ENCODE measurements around the gene RAB40B.

Gene RAB40B

DNA sequence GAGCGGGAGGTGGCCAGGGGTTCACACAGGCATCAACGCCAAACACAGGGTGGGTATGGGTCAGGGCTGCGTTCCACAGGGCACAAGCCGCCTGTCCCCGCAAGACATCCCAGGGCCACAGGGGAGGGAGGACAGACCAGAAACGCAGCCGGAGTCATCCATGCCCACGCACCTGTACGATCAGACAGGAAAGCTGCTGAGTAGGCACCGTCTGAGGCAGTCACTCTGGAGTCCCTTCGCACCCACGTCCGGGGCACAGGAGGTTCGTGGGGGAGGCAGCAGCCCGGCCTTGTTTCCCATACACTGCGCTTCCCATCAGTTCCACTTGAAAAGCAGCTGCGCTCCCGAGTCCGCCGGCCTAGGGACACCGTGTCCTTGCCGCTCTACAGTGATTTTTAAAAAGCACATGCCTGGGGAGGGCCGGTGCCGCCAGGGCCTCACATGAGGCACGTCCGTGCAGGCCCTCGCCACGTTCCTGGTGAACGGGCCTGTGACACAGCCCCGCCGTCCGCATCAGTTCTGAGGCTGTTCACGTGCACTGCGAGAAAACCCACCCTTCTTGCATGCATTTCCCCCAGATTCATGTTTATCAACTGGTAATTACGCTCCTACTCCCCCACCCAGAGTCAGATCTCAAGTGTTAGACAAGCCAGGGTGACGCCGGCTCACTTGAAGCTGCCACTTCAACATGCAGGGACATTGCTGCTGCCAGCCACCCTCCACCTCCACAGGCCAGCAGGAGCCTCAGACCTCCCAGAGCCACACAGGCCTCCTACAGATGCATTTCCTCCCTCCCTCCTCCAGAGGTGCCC is 85.0 kb downstream of the RAB40B start (continued):
- TF ChIP-seq, protein P1, sequence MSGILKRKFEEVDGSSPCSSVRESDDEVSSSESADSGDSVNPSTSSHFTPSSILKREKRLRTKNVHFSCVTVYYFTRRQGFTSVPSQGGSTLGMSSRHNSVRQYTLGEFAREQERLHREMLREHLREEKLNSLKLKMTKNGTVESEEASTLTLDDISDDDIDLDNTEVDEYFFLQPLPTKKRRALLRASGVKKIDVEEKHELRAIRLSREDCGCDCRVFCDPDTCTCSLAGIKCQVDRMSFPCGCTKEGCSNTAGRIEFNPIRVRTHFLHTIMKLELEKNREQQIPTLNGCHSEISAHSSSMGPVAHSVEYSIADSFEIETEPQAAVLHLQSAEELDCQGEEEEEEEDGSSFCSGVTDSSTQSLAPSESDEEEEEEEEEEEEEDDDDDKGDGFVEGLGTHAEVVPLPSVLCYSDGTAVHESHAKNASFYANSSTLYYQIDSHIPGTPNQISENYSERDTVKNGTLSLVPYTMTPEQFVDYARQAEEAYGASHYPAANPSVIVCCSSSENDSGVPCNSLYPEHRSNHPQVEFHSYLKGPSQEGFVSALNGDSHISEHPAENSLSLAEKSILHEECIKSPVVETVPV (CRISPR knock-in tag; IDR thresholded peaks at IDR 0.05): no peak
- no peak for TF ChIP-seq ZNF565 (CRISPR knock-in tag; conservative IDR thresholded peaks at IDR 0.05; ENCODE audit: low read depth)

DNA sequence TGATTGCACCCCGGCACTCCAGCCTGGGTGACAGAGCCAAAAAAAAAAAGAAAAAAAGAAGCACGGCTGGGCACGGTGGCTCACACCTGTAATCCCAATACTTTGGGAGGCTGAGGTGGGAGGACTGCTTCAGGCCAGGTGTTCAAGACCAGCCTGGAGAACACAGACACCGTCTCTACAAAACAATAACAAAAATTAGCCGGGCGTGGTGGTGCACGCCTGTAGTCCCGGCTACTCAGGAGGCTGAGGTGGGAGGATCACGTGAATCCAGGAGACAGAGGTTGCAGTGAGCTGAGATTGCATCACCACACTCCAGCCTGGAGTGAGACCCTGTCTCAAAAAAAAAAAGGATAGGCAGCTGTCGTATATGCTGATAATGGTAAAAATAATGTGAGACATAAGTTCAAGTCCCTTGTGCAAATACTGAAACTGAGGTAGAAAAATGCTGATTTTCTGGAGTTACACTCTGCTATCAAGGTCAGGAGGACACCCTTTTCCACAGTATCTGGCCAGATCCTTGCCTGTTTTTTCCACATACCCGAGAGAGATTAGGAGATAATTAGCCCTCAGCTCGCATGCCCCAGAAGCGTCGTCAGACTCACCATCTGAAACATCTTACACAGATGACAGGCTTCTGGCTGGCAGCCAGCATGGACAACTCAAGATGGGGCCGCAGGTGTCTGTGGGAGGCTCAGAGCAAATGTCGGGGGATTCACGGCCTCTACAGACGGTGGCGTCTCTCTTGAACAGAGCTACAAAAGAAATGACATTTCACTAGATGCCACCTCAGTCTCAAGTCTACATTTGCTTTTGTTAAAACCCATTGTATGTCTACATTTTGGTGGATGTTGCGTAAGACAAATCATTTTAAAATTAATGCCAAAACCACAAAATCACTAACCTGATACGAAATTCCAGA is 87.1 kb downstream of the RAB40B start:
- ATAC-seq: peak; percentile 69
- TF ChIP-seq ZNF8 (CRISPR knock-in tag; IDR thresholded peaks at IDR 0.05) (no peak), TOX (CRISPR knock-in tag; IDR thresholded peaks at IDR 0.05; ENCODE audit: borderline replicate concordance) (no peak), SNAI2 (CRISPR knock-in tag; IDR thresholded peaks at IDR 0.05) (no peak), CSDC2 (CRISPR knock-in tag; IDR thresholded peaks at IDR 0.05) (no peak), ZFP30 (CRISPR knock-in tag; IDR thresholded peaks at IDR 0.05) (no peak), GLIS3 (CRISPR knock-in tag; IDR thresholded peaks at IDR 0.05) (peak; percentile 73), ZFP3 (CRISPR knock-in tag; IDR thresholded peaks at IDR 0.05) (no peak), BACH2 (CRISPR knock-in tag; IDR thresholded peaks at IDR 0.05; ENCODE audit: borderline replicate concordance) (no peak), RARB (CRISPR knock-in tag; IDR thresholded peaks at IDR 0.05) (no peak), ISL1 (CRISPR knock-in tag; IDR thresholded peaks at IDR 0.05) (peak; percentile 70), PPARA (CRISPR knock-in tag; IDR thresholded peaks at IDR 0.05; ENCODE audit: borderline replicate concordance) (no peak), TCF4 (CRISPR knock-in tag; IDR thresholded peaks at IDR 0.05; ENCODE audit: borderline replicate concordance) (peak; percentile 83; the same call in 1 of the 2 replicates), ARNTL (CRISPR knock-in tag; IDR thresholded peaks at IDR 0.05; ENCODE audit: borderline replicate concordance, low read depth) (no peak), ZNF565 (CRISPR knock-in tag; conservative IDR thresholded peaks at IDR 0.05; ENCODE audit: low read depth) (no peak), ZC3H10 (CRISPR knock-in tag; IDR thresholded peaks at IDR 0.05) (no peak), ESRRG (CRISPR knock-in tag; IDR thresholded peaks at IDR 0.05) (peak; percentile 91; the same call in 1 of the 2 replicates), OSR1 (CRISPR knock-in tag; IDR thresholded peaks at IDR 0.05) (no peak), ZNF70 (CRISPR knock-in tag; IDR thresholded peaks at IDR 0.05) (no peak)
- TF ChIP-seq, protein P2, sequence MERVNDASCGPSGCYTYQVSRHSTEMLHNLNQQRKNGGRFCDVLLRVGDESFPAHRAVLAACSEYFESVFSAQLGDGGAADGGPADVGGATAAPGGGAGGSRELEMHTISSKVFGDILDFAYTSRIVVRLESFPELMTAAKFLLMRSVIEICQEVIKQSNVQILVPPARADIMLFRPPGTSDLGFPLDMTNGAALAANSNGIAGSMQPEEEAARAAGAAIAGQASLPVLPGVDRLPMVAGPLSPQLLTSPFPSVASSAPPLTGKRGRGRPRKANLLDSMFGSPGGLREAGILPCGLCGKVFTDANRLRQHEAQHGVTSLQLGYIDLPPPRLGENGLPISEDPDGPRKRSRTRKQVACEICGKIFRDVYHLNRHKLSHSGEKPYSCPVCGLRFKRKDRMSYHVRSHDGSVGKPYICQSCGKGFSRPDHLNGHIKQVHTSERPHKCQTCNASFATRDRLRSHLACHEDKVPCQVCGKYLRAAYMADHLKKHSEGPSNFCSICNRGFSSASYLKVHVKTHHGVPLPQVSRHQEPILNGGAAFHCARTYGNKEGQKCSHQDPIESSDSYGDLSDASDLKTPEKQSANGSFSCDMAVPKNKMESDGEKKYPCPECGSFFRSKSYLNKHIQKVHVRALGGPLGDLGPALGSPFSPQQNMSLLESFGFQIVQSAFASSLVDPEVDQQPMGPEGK (CRISPR knock-in tag; IDR thresholded peaks at IDR 0.05; ENCODE audit: borderline replicate concordance): no peak
- TF ChIP-seq, protein P1 (CRISPR knock-in tag; IDR thresholded peaks at IDR 0.05): 0 out of 2 replicates have a peak, but pooled peaks have one; percentile 58
- TF ChIP-seq, protein P3, sequence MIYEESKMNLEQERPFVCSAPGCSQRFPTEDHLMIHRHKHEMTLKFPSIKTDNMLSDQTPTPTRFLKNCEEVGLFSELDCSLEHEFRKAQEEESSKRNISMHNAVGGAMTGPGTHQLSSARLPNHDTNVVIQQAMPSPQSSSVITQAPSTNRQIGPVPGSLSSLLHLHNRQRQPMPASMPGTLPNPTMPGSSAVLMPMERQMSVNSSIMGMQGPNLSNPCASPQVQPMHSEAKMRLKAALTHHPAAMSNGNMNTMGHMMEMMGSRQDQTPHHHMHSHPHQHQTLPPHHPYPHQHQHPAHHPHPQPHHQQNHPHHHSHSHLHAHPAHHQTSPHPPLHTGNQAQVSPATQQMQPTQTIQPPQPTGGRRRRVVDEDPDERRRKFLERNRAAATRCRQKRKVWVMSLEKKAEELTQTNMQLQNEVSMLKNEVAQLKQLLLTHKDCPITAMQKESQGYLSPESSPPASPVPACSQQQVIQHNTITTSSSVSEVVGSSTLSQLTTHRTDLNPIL (CRISPR knock-in tag; IDR thresholded peaks at IDR 0.05; ENCODE audit: low read depth): peak; percentile 80; the same call in 1 of the 2 replicates
- TF ChIP-seq, protein P4, sequence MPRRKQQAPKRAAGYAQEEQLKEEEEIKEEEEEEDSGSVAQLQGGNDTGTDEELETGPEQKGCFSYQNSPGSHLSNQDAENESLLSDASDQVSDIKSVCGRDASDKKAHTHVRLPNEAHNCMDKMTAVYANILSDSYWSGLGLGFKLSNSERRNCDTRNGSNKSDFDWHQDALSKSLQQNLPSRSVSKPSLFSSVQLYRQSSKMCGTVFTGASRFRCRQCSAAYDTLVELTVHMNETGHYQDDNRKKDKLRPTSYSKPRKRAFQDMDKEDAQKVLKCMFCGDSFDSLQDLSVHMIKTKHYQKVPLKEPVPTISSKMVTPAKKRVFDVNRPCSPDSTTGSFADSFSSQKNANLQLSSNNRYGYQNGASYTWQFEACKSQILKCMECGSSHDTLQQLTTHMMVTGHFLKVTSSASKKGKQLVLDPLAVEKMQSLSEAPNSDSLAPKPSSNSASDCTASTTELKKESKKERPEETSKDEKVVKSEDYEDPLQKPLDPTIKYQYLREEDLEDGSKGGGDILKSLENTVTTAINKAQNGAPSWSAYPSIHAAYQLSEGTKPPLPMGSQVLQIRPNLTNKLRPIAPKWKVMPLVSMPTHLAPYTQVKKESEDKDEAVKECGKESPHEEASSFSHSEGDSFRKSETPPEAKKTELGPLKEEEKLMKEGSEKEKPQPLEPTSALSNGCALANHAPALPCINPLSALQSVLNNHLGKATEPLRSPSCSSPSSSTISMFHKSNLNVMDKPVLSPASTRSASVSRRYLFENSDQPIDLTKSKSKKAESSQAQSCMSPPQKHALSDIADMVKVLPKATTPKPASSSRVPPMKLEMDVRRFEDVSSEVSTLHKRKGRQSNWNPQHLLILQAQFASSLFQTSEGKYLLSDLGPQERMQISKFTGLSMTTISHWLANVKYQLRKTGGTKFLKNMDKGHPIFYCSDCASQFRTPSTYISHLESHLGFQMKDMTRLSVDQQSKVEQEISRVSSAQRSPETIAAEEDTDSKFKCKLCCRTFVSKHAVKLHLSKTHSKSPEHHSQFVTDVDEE (CRISPR knock-in tag; IDR thresholded peaks at IDR 0.05): peak; percentile 91
- TF ChIP-seq, protein P5, sequence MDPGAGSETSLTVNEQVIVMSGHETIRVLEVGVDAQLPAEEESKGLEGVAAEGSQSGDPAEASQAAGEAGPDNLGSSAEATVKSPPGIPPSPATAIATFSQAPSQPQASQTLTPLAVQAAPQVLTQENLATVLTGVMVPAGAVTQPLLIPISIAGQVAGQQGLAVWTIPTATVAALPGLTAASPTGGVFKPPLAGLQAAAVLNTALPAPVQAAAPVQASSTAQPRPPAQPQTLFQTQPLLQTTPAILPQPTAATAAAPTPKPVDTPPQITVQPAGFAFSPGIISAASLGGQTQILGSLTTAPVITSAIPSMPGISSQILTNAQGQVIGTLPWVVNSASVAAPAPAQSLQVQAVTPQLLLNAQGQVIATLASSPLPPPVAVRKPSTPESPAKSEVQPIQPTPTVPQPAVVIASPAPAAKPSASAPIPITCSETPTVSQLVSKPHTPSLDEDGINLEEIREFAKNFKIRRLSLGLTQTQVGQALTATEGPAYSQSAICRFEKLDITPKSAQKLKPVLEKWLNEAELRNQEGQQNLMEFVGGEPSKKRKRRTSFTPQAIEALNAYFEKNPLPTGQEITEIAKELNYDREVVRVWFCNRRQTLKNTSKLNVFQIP (CRISPR knock-in tag; IDR thresholded peaks at IDR 0.05; ENCODE audit: borderline replicate concordance, low read depth): no peak

Data from SK-N-SH treated with all-trans-retinoic acid at 6 μM for 48 hours (cell line).